Nucleus accumbens (tissue), 56 donors: Measurements from ENCODE around the gene UBE2J2.

Source experiments
- DNase-seq, 56 donors: peaks; one replicate each; lab custom pipeline; 2025; lab: John Stamatoyannopoulos, UW

UBE2J2 gene

DNA sequence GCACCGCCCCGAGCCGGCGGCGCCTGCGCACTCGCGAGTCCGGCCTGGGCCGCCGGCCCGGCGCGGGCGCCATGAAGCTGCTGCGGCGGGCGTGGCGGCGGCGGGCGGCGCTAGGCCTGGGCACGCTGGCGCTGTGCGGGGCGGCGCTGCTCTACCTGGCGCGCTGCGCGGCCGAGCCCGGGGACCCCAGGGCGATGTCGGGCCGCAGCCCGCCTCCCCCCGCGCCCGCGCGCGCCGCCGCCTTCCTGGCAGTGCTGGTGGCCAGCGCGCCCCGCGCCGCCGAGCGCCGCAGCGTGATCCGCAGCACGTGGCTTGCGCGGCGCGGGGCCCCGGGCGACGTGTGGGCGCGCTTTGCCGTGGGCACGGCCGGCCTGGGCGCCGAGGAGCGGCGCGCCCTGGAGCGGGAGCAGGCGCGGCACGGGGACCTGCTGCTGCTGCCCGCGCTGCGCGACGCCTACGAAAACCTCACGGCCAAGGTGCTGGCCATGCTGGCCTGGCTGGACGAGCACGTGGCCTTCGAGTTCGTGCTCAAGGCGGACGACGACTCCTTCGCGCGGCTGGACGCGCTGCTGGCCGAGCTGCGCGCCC, 41.4 kb downstream of the UBE2J2 start, which contains the start of gene B3GALT6:
Gene B3GALT6 (plus strand): TSS at position 30 of the 588 bp plus-strand sequence. CDS start 42 bp downstream, at position 72.
- DNase-seq = peak in 9 of 56 donors; percentile 20 to 70 (median 43)

DNA sequence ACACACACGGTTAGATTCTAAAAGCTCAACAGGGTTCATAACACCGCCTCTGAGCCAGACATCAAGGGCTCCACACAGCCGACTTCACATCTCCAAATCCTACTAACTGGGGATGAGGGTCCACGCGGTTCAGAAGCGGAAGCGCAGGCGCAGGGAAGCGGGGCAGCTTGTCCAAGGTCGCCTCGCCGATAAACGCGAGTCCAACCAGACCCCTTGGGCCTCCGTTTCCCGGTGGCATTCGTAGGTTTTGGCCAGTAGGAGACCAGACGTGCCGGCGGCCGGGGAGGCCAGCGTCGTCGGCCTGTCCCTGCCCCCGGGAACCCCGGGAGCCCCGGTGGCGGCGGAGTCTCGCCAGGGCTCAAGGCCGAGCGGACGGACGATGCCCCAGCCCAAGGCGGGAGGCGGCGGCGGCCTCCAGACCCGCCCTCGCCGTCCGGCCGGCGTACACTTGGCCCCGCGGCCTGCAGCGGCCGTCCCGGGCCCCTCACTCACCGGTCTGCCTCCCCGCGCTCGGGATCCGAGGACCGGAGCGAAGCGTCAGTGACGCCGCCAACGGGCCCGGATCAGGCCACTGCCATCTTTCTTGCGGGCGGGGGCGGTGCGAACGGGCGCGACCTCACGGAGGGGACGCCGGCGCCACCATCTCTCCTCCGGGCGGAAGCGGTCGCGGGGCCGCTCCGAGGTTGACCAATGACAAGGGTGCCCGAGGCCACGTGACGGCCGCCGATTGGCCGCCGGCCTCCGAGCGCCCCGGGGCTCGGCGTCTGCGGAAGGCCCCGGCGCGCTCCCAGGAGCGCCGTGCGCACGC, 42.0 kb downstream of the UBE2J2 start, which contains the start of gene SDF4:
Gene SDF4 (minus strand): TSS at position 602 of the 808 bp plus-strand sequence. CDS start 3,229 bp downstream, outside the sequence.
- peak in 55 of 56 donors; percentile 66 to 97 (median 92) for DNase-seq

DNA sequence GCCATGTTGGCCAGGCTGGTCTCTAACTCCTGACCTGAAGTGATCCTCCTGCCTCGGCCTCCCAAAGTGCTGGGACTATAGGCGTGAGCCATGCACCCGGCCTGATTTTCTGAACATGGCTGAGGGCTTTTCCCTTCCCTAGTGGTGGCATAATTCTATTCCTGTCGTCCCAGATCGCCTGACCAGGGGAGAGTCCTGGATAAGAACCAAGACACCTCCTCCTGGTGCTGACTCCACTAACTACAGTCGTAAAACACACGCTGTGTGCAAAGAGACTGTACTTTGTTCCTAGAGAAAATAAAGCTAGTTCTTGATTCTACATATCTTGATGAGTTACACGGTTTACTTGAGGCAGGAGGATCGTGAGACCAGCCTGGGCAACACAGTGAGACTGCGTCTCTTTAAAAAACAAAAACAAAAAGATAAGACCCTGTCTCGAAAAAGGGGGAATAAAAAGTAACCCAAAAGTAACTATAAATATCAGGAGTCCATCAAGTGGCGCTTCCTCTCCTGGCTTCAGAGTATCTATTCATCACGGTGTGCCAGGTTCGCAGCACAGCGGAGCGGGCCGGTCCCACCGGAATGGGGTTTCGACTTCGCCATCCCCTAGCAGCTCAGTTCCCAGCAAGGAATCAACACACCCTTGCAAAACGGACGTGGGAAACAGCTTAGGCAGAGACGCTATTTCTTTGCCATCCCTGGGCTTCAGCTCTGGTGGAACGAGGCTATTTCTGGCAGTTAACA, 42.8 kb downstream of the UBE2J2 start:
- DNase-seq = no peak

DNA sequence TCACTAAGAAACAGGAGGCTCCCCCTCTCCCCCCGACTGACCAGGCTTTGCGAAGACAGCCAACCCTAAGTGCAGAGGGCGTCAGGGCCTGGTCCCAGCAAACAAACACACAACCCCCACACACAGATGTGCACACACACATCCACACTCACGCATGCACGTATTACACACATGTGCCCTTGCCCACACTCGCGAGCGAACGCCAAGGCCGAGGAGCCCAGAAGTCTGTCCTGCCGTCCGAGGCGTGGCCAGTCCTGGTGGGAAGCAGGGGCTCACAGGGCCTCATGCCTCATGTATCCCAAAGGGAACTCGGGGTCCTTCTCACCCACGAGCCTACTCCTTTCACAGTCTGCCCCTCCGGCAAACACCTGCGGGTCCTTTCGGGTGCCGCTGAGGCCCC, 43.9 kb downstream of the UBE2J2 start:
- no peak for DNase-seq

DNA sequence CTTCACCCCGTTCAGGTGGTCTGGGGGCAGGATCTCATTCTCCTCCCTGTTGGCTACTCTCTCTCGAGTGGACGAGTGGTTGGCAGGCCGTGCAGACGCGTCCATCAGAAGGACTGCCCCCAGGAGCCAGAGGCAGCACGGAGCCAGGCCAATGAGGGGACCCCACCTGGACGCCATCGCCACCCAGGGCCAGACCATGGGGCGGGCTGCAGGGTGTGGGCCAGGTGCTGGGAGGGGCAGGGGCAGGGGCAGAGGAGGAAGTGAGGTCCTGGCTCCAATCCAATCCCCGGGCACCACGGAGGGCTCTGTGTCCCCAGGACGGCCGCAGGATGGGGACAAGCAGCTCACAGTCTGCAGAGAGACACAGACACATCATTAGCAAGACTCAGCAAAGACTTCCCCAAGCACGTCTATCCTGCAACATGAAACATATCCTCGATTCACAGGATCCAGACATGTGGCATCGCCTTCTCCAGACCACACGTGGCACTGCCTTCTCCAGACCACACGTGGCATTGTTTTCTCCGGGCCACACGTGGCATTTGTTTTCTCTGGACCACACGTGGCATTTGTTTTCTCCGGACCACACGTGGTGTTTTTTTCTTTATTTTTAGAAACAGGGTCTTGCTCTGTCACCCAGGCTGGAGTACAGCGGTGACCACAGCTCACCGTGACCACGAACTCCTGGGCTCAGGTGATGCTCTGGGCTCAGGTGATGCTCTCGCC, 44.9 kb downstream of the UBE2J2 start:
- no peak for DNase-seq

DNA sequence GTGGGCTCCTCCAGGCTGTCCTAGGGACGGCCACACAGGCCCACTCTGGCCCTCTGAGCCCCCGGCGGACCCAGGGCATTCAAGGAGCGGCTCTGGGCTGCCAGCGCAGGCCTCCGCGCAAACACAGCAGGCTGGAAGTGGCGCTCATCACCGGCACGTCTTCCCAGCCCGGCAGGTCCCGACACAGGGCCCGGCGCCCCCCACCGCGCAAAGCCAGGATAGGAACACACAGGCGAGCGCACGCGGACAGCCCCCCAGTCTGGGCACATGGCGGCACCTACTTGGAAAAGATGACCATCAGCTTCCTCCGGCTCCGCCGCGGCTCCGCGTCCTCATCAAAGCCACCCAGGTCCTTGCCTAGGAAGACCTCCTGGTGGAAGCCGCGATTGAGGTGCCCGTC, 45.5 kb downstream of the UBE2J2 start:
- DNase-seq = no peak

DNA sequence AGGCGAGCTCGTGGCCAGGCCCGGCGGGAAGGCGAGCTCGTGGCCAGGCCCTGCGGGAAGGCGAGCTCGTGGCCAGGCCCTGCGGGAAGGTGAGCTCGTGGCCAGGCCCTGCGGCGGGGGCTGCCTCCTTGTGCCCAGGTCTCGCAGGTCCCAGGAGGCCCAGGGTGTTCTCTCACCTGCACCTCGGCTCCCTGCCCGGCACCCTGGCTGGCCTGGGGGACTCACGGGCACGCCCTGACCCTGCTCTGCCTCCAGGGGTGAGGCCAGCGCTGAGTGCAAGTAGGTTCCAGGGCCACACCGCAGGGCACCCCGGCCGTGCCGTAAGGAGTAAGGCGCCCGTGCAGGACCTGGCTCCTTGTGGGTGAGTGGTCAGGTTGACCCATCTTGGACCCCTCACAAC, 46.3 kb downstream of the UBE2J2 start:
- DNase-seq = no peak

DNA sequence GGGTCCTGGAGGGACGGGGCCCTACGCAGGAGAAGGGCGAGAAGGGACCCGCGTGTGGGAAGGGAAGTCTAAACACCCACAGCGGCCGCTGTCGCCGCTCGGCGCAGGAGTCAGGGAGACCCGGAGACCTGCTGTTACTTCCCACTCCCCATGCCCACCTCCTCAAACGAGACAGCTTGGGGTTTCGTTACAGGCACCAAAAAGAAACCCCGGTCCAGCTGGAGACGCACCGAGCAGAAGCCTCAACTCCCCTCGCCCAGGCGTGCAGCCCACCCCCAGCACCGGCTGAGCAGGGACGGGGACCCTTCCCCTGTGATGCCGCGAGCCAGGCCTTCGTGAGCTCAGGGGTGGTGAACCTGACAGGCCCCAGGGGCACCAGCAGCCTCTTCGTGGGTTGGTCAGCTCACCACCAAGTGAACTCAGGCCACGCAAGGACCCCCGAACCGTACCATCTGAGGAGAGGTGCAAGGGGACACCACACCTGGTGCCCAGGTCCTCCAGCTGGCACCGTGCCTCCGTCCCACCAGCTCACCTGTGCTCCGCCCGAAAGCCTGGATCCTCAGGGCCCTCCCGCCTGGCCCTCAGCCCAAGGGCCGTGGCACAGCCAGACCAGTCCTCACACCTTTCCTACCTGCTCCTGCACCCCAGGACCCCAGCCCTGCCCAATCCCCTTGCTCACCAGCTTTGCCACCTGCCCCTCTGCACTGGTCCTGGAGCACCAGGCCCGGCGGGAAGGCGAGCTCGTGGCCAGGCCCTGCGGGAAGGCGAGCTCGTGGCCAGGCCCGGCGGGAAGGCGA, 46.9 kb downstream of the UBE2J2 start:
- no peak for DNase-seq

DNA sequence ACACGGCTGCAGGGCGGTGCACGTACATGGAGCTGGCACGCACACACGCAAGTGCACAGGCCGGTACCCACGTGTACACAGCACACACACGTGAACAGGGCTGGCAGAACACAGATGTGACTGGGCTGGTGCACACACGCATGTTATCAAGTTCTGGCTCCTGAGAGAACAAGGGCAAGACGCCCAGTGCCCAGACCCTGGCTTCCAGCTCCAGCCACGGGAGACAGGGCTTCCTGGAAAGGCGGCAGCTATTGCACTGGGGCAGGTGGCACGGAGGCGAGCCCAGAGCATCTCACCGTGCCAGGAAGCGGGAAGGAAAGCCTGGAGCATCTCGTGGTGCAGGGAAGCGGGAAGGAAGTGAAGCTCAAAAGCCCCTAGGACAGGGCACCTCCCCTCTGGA, 47.7 kb downstream of the UBE2J2 start:
- DNase-seq = no peak

DNA sequence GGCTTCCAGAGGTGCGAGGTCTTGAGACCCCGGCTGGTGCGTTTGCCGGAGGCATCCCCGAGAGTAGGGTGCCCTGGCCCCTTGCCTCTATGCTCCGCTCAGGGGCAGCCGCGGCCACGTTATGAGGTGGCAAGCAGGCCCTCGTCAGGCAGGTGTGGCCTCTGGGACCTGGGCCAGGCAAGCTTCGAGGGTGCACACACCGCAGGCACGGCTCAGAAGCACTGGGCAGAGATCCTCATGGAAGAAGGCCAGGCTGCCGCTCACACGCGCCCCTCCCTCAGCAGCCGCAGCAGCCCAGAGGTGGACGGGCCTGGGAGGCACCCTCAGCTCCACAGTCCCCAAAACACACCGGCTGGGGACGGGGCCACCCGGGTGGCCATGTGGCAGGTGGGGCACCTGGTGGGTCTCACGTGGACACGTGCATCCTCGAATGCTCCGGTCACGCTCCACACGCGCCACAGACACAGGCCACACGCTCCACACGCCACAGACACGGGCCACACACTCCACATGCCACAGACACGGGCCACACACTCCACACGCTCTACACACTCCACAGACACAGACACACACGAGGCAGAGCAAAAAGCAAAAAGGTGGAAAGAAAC, 48.3 kb downstream of the UBE2J2 start:
- no peak for DNase-seq

DNA sequence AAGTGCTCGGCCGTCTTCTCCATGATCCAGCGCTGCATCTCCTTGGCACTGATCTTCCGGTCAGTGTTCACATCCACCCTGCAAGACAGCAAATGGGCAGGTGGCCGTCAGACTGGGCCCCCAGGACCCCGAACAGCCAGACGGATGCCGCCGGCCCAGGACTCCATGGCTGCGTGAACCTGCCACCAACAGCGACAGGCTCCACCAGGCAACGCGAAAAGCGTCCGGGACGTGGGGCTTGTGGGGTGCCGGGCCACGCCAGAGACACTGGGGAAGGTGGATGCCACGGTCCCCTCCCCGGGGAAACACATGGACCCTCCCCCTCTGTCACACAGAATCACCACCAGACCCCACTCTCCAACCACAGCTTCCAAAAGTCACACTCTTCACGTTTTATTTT, 49.8 kb downstream of the UBE2J2 start:
- DNase-seq = no peak

DNA sequence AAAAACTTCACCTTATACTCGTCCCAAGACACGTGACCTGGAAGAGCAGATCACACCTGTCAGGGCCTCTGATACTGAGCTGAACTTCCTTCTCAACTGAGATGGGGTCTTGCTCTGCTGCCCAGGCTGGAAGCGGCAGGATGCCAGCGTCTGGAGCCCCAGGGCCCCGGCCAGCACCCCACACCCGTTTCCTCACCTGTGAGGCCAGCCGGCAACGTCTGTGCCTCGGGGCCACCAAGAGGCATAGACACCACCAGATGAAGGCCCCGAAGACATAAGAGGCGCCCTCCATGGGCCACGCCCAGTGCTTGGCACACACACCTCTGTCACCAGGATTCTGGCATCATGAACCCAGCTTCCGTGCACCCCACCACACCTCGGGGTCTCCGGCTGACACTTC, 50.3 kb downstream of the UBE2J2 start:
- no peak for DNase-seq

DNA sequence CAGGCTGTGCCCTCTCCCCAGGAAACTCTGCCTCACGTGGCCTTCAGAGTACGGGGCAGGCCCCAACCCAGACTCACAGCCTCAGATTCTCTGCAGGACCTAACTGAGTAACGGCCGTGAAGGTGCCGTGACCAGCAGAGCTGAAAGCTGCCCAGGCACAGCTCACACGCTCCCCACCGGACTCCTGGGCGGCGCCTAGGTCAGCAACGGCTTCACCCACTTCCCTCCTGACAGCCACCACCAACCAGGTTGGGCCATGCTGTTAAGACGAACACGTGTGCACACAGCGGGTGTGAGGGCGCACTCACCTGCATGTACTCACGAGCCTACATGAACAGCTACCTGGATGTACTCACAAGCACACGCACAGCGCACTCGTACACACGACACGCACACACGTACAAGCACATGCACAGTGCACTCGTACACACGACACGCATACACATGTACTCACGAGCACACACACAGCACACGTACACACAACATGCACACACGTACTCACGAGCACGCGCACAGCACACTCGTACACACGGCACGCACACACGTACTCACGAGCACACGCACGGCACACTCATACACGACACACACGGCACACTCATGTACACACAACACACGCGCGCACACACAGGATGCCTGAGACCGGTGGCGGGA, 51.0 kb downstream of the UBE2J2 start:
- no peak for DNase-seq

DNA sequence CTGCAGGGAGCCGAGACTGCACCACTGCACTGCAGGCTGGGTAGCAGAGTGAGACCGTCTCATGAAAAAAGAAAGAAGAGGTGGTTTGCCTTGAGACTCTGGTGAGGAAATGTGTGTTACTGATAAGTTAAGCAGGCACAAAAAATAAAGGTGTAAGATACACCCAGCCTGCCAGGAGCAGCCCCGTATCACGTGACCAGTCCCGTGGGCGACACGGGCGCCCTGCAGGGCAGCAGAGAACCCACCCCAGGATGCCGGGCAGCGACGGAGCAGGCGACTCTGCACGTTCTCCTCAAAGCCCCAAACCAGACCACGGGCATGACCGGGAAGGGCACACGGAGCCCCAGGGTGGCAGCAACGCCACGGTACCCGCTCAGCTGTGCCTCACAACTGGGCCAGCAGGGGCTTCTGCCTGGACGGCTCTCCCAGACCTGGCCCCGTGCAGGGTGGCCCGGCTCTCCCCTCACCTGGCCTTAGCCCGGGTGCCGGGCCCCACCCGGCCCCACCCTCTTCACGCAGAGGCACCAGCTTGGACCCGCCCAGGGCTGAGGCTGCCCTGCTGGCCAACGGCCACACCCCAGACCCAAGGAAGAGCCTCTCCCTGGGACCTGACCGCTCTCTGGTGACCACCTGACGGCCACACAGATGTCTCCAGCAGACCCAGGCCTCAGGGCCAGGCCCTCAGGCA, 51.6 kb downstream of the UBE2J2 start:
- no peak for DNase-seq

DNA sequence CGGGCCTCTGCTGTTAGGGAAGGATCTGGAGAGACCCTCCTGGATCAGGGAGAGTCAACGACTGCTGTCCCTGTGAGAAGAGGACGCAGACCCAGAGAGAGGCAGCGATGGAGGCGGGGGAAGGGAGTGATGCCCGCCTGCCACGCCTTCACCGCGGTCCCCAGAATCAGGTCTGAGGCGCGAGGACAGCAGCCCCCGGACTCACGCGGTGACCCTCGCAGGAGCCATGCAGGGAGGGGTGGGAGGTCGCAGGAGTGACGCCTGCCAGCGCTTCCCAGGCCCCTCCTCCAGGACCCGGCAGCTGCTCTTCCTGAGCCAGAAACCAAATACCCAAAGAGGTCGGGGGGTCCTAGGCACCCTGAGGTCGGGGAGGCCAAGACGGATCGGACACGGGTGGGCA, 53.5 kb downstream of the UBE2J2 start:
- no peak for DNase-seq

DNA sequence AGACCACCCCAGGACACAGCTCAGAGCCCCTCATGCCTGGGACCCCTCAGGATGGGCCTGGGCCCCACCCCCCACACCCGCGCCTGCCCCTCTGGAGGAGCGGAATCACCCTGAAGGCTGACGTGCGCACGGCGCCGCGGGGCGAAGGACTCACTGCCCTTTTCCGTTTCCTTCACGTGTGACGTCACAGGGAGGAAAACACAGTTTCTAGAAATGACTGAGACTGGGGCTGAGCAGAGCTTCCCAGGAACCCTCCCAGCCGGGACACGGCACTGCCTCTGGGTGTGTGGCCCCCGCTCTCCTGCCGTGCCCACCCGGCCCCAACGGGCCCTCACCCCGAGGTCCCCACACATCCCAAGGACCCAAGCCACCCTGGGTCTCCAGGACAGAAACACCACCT, 54.3 kb downstream of the UBE2J2 start:
- no peak for DNase-seq

DNA sequence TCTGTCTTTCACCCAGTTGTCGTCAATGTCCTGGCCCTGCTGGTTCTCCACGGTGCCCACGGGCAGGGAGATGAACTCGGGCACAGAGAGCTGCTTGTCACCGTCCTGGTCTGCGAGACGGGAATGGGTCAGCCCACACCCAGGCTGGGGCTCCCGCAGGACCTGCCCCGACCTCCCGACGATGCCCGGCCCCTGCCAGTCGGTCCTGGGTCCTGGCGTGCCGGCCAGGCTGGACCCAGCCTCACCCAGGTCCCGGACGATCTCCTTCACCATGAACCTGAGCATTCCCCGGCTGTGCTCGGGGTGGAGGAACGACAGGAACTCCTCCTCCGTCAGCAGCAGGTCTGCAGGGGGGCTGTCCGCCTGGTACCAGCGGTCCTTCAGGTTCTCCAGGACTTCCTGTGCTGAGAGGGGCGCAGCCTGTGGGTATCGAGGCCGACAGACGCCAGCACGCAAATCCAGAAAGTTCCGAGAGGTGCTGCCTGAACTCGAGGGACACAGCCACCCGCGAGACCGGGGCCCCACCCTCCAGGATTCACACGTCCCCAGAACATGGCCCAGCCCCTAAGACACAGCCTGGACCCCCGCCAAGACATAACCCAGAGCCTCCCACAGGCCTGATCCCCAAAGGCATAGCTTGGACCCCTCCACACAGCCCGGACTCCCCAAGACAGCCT, 55.0 kb downstream of the UBE2J2 start:
- no peak for DNase-seq
